ENCODE measurements around the gene CYTH4. TPM values are rescaled to one million over a fixed set of nuclear protein-coding genes. Genes with fewer than 3 reads are reported as not detected.

The CYTH4 gene
- total RNA-seq, 1 experiment from 2014 or later = 0.15 TPM

DNA sequence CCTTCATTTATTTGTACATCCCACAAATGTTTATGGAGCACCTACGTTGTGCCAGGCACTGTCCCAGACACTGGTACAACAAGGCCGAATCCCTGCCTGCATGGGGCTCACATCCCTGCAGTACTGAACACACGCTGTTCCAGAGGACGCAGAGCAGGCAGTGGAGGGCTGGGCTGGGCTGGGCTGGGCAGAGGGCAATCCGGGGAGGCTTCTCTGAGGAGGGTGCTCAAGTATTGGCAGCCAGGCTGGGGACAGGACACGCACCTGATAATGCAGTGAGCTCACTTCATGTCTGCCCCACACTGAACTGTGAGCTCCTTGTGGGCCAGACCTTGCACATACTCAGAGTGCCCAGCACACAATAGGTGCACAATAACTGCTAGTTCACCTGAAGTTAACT lies 34.1 kb downstream of the CYTH4 start:
- H3K27ac Mint-ChIP-seq = no peak overlapping the region
- H3K4me3 Mint-ChIP-seq = no peak overlapping the region
- TF ChIP-seq NFYB (CRISPR knock-in tag; conservative IDR thresholded peaks at IDR 0.05; ENCODE audit: low read depth) = no peak
- TF ChIP-seq, protein P1, sequence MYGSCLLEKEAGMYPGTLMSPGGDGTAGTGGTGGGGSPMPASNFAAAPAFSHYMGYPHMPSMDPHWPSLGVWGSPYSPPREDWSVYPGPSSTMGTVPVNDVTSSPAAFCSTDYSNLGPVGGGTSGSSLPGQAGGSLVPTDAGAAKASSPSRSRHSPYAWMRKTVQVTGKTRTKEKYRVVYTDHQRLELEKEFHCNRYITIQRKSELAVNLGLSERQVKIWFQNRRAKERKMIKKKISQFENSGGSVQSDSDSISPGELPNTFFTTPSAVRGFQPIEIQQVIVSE (CRISPR knock-in tag; IDR thresholded peaks at IDR 0.05; ENCODE audit: borderline replicate concordance) = no peak
- TF ChIP-seq HMGXB4 (CRISPR knock-in tag; IDR thresholded peaks at IDR 0.05) = no peak
- no peak for TF ChIP-seq FOXK1 (CRISPR knock-in tag; IDR thresholded peaks at IDR 0.05)
- TF ChIP-seq, protein P2, sequence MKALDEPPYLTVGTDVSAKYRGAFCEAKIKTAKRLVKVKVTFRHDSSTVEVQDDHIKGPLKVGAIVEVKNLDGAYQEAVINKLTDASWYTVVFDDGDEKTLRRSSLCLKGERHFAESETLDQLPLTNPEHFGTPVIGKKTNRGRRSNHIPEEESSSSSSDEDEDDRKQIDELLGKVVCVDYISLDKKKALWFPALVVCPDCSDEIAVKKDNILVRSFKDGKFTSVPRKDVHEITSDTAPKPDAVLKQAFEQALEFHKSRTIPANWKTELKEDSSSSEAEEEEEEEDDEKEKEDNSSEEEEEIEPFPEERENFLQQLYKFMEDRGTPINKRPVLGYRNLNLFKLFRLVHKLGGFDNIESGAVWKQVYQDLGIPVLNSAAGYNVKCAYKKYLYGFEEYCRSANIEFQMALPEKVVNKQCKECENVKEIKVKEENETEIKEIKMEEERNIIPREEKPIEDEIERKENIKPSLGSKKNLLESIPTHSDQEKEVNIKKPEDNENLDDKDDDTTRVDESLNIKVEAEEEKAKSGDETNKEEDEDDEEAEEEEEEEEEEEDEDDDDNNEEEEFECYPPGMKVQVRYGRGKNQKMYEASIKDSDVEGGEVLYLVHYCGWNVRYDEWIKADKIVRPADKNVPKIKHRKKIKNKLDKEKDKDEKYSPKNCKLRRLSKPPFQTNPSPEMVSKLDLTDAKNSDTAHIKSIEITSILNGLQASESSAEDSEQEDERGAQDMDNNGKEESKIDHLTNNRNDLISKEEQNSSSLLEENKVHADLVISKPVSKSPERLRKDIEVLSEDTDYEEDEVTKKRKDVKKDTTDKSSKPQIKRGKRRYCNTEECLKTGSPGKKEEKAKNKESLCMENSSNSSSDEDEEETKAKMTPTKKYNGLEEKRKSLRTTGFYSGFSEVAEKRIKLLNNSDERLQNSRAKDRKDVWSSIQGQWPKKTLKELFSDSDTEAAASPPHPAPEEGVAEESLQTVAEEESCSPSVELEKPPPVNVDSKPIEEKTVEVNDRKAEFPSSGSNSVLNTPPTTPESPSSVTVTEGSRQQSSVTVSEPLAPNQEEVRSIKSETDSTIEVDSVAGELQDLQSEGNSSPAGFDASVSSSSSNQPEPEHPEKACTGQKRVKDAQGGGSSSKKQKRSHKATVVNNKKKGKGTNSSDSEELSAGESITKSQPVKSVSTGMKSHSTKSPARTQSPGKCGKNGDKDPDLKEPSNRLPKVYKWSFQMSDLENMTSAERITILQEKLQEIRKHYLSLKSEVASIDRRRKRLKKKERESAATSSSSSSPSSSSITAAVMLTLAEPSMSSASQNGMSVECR (CRISPR knock-in tag; IDR thresholded peaks at IDR 0.05; ENCODE audit: borderline replicate concordance) = no peak
- TF ChIP-seq ATF3 (CRISPR knock-in tag; conservative IDR thresholded peaks at IDR 0.05) = no peak
- no peak for TF ChIP-seq ZNF121 (CRISPR knock-in tag; IDR thresholded peaks at IDR 0.05)
- no peak for TF ChIP-seq OVOL2 (CRISPR knock-in tag; IDR thresholded peaks at IDR 0.05; ENCODE audit: borderline replicate concordance)
- TF ChIP-seq TP53 (CRISPR knock-in tag; IDR thresholded peaks at IDR 0.05) = no peak
- POLR2A ChIA-PET = no interaction called here
- H3K36me3 Mint-ChIP-seq = no peaks in the 10 kb centered on the region
- H3K9me3 Mint-ChIP-seq = no peaks in the 10 kb centered on the region
- ATAC-seq (no peak), DNase-seq (ENCODE audit: low spot score) (no peak)
- CTCF ChIA-PET = interaction anchor here (0.5 to 3.0 kb wide), 40 partner anchors 12 to 276 kb away, joined by 3 to 69 read pairs (median 5); partner anchors contain the start of genes MFNG and RAC2
- H3K4me1 Mint-ChIP-seq = peaks cover 11% of the 10 kb centered on the region
- H3K27me3 Mint-ChIP-seq (ENCODE audit: low read depth) = no peaks in the 10 kb centered on the region; the same call in 1 of the 2 replicates

DNA sequence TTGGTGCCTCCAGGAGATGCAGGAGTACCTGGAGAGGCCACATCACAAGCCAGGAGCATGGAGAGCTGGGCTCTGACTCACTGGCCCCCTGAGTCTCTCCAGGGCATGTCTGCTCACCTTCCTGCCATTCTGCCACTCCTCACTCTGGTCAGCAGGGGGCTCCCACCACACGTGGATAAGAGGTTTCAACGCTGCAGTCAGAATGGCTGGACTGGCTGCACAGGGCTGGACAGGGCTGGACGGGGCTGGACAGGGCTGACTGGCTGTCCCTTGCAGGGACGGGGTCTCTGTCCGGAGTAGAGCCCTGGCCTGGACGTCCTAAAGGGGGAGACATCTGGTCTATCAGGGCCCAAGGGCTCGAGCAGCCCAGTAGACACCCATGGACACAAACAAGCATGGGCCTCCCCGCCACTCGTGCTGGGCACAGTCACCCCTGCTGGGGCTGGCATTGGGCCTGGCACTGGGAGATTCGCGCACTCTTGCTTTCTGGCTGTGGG lies 34.6 kb downstream of the CYTH4 start:
- ChIA-PET CTCF (interaction anchor here (0.5 to 3.0 kb wide), 42 partner anchors 11 to 275 kb away, joined by 3 to 69 read pairs (median 5); partner anchors contain the start of genes MFNG and RAC2), POLR2A (no interaction called here)
- DNase-seq (ENCODE audit: low spot score) = peak; percentile 80
- Mint-ChIP-seq H3K27ac (no peak overlapping the region), H3K27me3 (ENCODE audit: low read depth) (no peaks in the 10 kb centered on the region; the same call in 1 of the 2 replicates), H3K4me1 (peaks cover 11% of the 10 kb centered on the region), H3K4me3 (no peak overlapping the region), H3K36me3 (no peaks in the 10 kb centered on the region), H3K9me3 (no peaks in the 10 kb centered on the region)
- peak; percentile 86 for ATAC-seq
- 0 out of 2 replicates have a peak, but pooled peaks have one; percentile 62 for TF ChIP-seq ZNF121 (CRISPR knock-in tag; IDR thresholded peaks at IDR 0.05)
- no peak for TF ChIP-seq ATF6 (CRISPR knock-in tag; IDR thresholded peaks at IDR 0.05)
- TF ChIP-seq FOXP4 (CRISPR knock-in tag; IDR thresholded peaks at IDR 0.05) = no peak
- TF ChIP-seq, protein P3, sequence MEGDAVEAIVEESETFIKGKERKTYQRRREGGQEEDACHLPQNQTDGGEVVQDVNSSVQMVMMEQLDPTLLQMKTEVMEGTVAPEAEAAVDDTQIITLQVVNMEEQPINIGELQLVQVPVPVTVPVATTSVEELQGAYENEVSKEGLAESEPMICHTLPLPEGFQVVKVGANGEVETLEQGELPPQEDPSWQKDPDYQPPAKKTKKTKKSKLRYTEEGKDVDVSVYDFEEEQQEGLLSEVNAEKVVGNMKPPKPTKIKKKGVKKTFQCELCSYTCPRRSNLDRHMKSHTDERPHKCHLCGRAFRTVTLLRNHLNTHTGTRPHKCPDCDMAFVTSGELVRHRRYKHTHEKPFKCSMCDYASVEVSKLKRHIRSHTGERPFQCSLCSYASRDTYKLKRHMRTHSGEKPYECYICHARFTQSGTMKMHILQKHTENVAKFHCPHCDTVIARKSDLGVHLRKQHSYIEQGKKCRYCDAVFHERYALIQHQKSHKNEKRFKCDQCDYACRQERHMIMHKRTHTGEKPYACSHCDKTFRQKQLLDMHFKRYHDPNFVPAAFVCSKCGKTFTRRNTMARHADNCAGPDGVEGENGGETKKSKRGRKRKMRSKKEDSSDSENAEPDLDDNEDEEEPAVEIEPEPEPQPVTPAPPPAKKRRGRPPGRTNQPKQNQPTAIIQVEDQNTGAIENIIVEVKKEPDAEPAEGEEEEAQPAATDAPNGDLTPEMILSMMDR (IDR thresholded peaks at IDR 0.05) = peak; percentile 88
- no peak for TF ChIP-seq SOX15 (CRISPR knock-in tag; IDR thresholded peaks at IDR 0.05)
- TF ChIP-seq TP53 (CRISPR knock-in tag; IDR thresholded peaks at IDR 0.05) = no peak
- TF ChIP-seq, protein P4, sequence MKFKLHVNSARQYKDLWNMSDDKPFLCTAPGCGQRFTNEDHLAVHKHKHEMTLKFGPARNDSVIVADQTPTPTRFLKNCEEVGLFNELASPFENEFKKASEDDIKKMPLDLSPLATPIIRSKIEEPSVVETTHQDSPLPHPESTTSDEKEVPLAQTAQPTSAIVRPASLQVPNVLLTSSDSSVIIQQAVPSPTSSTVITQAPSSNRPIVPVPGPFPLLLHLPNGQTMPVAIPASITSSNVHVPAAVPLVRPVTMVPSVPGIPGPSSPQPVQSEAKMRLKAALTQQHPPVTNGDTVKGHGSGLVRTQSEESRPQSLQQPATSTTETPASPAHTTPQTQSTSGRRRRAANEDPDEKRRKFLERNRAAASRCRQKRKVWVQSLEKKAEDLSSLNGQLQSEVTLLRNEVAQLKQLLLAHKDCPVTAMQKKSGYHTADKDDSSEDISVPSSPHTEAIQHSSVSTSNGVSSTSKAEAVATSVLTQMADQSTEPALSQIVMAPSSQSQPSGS (CRISPR knock-in tag; IDR thresholded peaks at IDR 0.05; ENCODE audit: borderline replicate concordance, low read depth) = no peak
- no peak for TF ChIP-seq MLX (CRISPR knock-in tag; IDR thresholded peaks at IDR 0.05)
- 0 out of 2 replicates have a peak, but pooled peaks have one; percentile 13 for TF ChIP-seq FOXP1 (CRISPR knock-in tag; IDR thresholded peaks at IDR 0.05; ENCODE audit: borderline replicate concordance)
- no peak for TF ChIP-seq NR1H2 (CRISPR knock-in tag; IDR thresholded peaks at IDR 0.05)
